Measurements from ENCODE around the gene STIMATE.

DNA sequence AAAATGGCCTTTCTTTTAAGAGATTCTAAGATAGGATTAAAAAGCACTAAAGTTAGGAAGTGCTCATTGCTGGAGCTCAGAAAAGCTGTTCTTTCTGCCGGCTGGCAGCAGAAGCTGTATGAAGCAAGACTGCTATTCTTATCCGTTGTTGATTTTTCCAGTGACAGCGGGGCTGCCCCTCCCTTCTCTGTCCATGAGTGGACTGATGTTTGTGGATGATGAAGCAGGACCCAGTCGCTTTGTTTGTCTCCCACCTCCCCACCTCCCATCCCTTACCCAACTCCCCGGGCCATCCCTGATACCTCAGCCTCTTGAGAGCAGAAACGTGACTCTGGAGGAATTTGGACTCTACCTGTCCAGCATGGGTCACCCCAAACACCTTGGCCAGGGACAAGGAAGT lies 52.2 kb downstream of the STIMATE start:
- no peak for TF ChIP-seq ZNF274 (IDR thresholded peaks at IDR 0.05; ENCODE audit: low read depth, low read length)
- TF ChIP-seq SUZ12 (IDR thresholded peaks at IDR 0.05; ENCODE audit: extremely low read depth, insufficient read depth, insufficient read length): no peak
- no peak for TF ChIP-seq YY1 (IDR thresholded peaks at IDR 0.05; ENCODE audit: insufficient read depth, insufficient read length)

Measured in NT2/D1 (cell line).